NCI-H1105 (cell line): ENCODE results near the gene USP17L13.
"Not testable (repeated sequence)": the region's sequence is repeated elsewhere in the genome, so short reads cannot be mapped to it uniquely, and the experiment has no call there.

ENCODE experiments used
- DNase-seq: peaks from one replicate; lab custom pipeline; 2025; lab: John Stamatoyannopoulos, UW

The USP17L13 gene

GRCh38 chr4:9224596-9224995 is at the start of gene USP17L13:
Gene USP17L13 (plus strand): TSS chr4:9224896. CDS start chr4:9224896, 0 bp downstream.
- DNase-seq = not testable (repeated sequence)

GRCh38 chr4:9210357-9210756 is 14.3 kb upstream of the USP17L13 start, which contains the start of gene USP17L10:
Gene USP17L10 (plus strand): TSS chr4:9210657. CDS start chr4:9210657, 0 bp downstream.
- DNase-seq = not testable (repeated sequence)

GRCh38 chr4:9214701-9215100 is 10.0 kb upstream of the USP17L13 start:
- DNase-seq = not testable (repeated sequence)

- not testable (repeated sequence) for DNase-seq
Observed at GRCh38 chr4:9215105-9215504, 9.6 kb upstream of the USP17L13 start, which contains the start of gene USP17L11. Gene USP17L11 (plus strand): TSS chr4:9215405. CDS start chr4:9215405, 0 bp downstream.

- DNase-seq = not testable (repeated sequence)
Observed at GRCh38 chr4:9219852-9220251, 4.8 kb upstream of the USP17L13 start, which contains the start of gene USP17L12. Gene USP17L12 (plus strand): TSS chr4:9220152. CDS start chr4:9220152, 0 bp downstream.

- not testable (repeated sequence) for DNase-seq
Observed at GRCh38 chr4:9230249-9230648, 5.6 kb downstream of the USP17L13 start.

GRCh38 chr4:9234085-9234484 is 9.4 kb downstream of the USP17L13 start, which contains the start of gene USP17L15:
Gene USP17L15 (plus strand): TSS chr4:9234385. CDS start chr4:9234385, 0 bp downstream.
- DNase-seq = not testable (repeated sequence)

GRCh38 chr4:9238461-9238860 is 13.8 kb downstream of the USP17L13 start:
- DNase-seq = not testable (repeated sequence)

GRCh38 chr4:9243579-9243978 is 18.9 kb downstream of the USP17L13 start, which contains the start of gene USP17L17:
Gene USP17L17 (plus strand): TSS chr4:9243879. CDS start chr4:9243879, 0 bp downstream.
- not testable (repeated sequence) for DNase-seq

- DNase-seq = not testable (repeated sequence)
Observed at GRCh38 chr4:9247953-9248680, 23.4 kb downstream of the USP17L13 start, which contains the start of gene USP17L18. Gene USP17L18 (plus strand): TSS chr4:9248630. CDS start chr4:9248630, 0 bp downstream.

GRCh38 chr4:9253078-9253477 is 28.4 kb downstream of the USP17L13 start, which contains the start of gene USP17L19:
Gene USP17L19 (plus strand): TSS chr4:9253378. CDS start chr4:9253378, 0 bp downstream.
- DNase-seq = not testable (repeated sequence)

GRCh38 chr4:9257824-9258223 is 33.1 kb downstream of the USP17L13 start, which contains the start of gene USP17L20:
Gene USP17L20 (plus strand): TSS chr4:9258124. CDS start chr4:9258124, 0 bp downstream.
- DNase-seq = not testable (repeated sequence)

- DNase-seq = not testable (repeated sequence)
Observed at GRCh38 chr4:9262572-9262971, 37.9 kb downstream of the USP17L13 start, which contains the start of gene USP17L21. Gene USP17L21 (plus strand): TSS chr4:9262872. CDS start chr4:9262872, 0 bp downstream.

- not testable (repeated sequence) for DNase-seq
Observed at GRCh38 chr4:9267319-9267718, 42.6 kb downstream of the USP17L13 start, which contains the start of gene USP17L22. Gene USP17L22 (plus strand): TSS chr4:9267619. CDS start chr4:9267619, 0 bp downstream.

- DNase-seq = not testable (repeated sequence)
Observed at GRCh38 chr4:9271719-9272118, 47.0 kb downstream of the USP17L13 start.
